Measurements from ENCODE around the gene PSMC1.
A peak's percentile ranks its signal among the peaks of the same experiment; 100 is the strongest.

PSMC1 gene

GRCh38 chr14:90301122-90301521, 44.8 kb downstream of the PSMC1 start:
- TF ChIP-seq CTCF (IDR thresholded peaks at IDR 0.05; ENCODE audit: low read depth, low read length): no peak
- TF ChIP-seq EZH2phosphoT487 (IDR thresholded peaks at IDR 0.05; ENCODE audit: low read depth): no peak
- no peaks in the 10 kb centered on the region for H3K79me2 ChIP-seq (ENCODE audit: low read length)
- no peaks in the 10 kb centered on the region for H4K20me1 ChIP-seq (ENCODE audit: insufficient read depth, low read length)
- no peaks in the 10 kb centered on the region for H3K9me3 ChIP-seq (ENCODE audit: insufficient read depth, low read length)
- H3K27me3 ChIP-seq (ENCODE audit: low read depth, low read length): no peaks in the 10 kb centered on the region
- no peak overlapping the region for H3K27ac ChIP-seq (ENCODE audit: low read length)
- no peak overlapping the region for H3K4me2 ChIP-seq (ENCODE audit: low read length)
- H2AFZ ChIP-seq (ENCODE audit: low read depth, low read length): no peak overlapping the region
- no peak overlapping the region for H3K9ac ChIP-seq (ENCODE audit: low read length)
- H3K4me3 ChIP-seq (ENCODE audit: low read length): no peak overlapping the region
- peaks cover 19% of the 10 kb centered on the region for H3K36me3 ChIP-seq (replicated peaks; ENCODE audit: low read depth, low read length)
- peaks cover 9% of the 10 kb centered on the region for H3K4me1 ChIP-seq (ENCODE audit: low read length)

GRCh38 chr14:90301668-90302090, 45.3 kb downstream of the PSMC1 start:
- Histone ChIP-seq H3K27ac (ENCODE audit: low read length) (no peak overlapping the region), H3K79me2 (ENCODE audit: low read length) (no peaks in the 10 kb centered on the region), H4K20me1 (ENCODE audit: insufficient read depth, low read length) (no peaks in the 10 kb centered on the region), H3K4me3 (ENCODE audit: low read length) (no peak overlapping the region), H2AFZ (ENCODE audit: low read depth, low read length) (no peak overlapping the region), H3K9me3 (ENCODE audit: insufficient read depth, low read length) (no peaks in the 10 kb centered on the region), H3K27me3 (ENCODE audit: low read depth, low read length) (no peaks in the 10 kb centered on the region), H3K36me3 (replicated peaks; ENCODE audit: low read depth, low read length) (peaks cover 19% of the 10 kb centered on the region), H3K4me2 (ENCODE audit: low read length) (no peak overlapping the region), H3K4me1 (ENCODE audit: low read length) (peaks cover 9% of the 10 kb centered on the region), H3K9ac (ENCODE audit: low read length) (no peak overlapping the region)
- TF ChIP-seq EZH2phosphoT487 (IDR thresholded peaks at IDR 0.05; ENCODE audit: low read depth) (no peak), CTCF (IDR thresholded peaks at IDR 0.05; ENCODE audit: low read depth, low read length) (peak; percentile 54)

- H3K27ac ChIP-seq (ENCODE audit: low read length): no peak overlapping the region
- H4K20me1 ChIP-seq (ENCODE audit: insufficient read depth, low read length): no peaks in the 10 kb centered on the region
- H3K4me1 ChIP-seq (ENCODE audit: low read length): peaks cover 9% of the 10 kb centered on the region
- H3K4me2 ChIP-seq (ENCODE audit: low read length): no peak overlapping the region
- H3K36me3 ChIP-seq (replicated peaks; ENCODE audit: low read depth, low read length): peaks cover 19% of the 10 kb centered on the region
- no peak overlapping the region for H3K4me3 ChIP-seq (ENCODE audit: low read length)
- no peaks in the 10 kb centered on the region for H3K9me3 ChIP-seq (ENCODE audit: insufficient read depth, low read length)
- H3K79me2 ChIP-seq (ENCODE audit: low read length): no peaks in the 10 kb centered on the region
- no peak overlapping the region for H3K9ac ChIP-seq (ENCODE audit: low read length)
- H3K27me3 ChIP-seq (ENCODE audit: low read depth, low read length): no peaks in the 10 kb centered on the region
- TF ChIP-seq EZH2phosphoT487 (IDR thresholded peaks at IDR 0.05; ENCODE audit: low read depth): no peak
- no peak for TF ChIP-seq CTCF (IDR thresholded peaks at IDR 0.05; ENCODE audit: low read depth, low read length)
- H2AFZ ChIP-seq (ENCODE audit: low read depth, low read length): no peak overlapping the region
These were observed 46.4 kb downstream of the PSMC1 start for GRCh38 chr14:90302529-90303303.

- H3K27me3 ChIP-seq (ENCODE audit: low read depth, low read length): no peaks in the 10 kb centered on the region
- no peaks in the 10 kb centered on the region for H3K79me2 ChIP-seq (ENCODE audit: low read length)
- H3K27ac ChIP-seq (ENCODE audit: low read length): no peak overlapping the region
- no peak overlapping the region for H3K4me3 ChIP-seq (ENCODE audit: low read length)
- TF ChIP-seq CTCF (IDR thresholded peaks at IDR 0.05; ENCODE audit: low read depth, low read length): no peak
- TF ChIP-seq EZH2phosphoT487 (IDR thresholded peaks at IDR 0.05; ENCODE audit: low read depth): no peak
- H4K20me1 ChIP-seq (ENCODE audit: insufficient read depth, low read length): no peaks in the 10 kb centered on the region
- no peaks in the 10 kb centered on the region for H3K9me3 ChIP-seq (ENCODE audit: insufficient read depth, low read length)
- H3K9ac ChIP-seq (ENCODE audit: low read length): no peak overlapping the region
- no peak overlapping the region for H2AFZ ChIP-seq (ENCODE audit: low read depth, low read length)
- H3K4me2 ChIP-seq (ENCODE audit: low read length): no peak overlapping the region
- peaks cover 9% of the 10 kb centered on the region for H3K4me1 ChIP-seq (ENCODE audit: low read length)
- peaks cover 25% of the 10 kb centered on the region for H3K36me3 ChIP-seq (replicated peaks; ENCODE audit: low read depth, low read length)
These were observed 47.1 kb downstream of the PSMC1 start for GRCh38 chr14:90303473-90303872.

Data from OCI-LY3 (cell line).